Measurements from ENCODE around the gene ZSCAN1.

ZSCAN1 gene

GRCh38 chr19:58038688-58039204 is 4.9 kb downstream of the ZSCAN1 start:
- no peak for DNase-seq (ENCODE audit: low read depth in 1 of 2, low spot score in 1 of 2)

- no peak for DNase-seq (ENCODE audit: low read depth in 1 of 2, low spot score in 1 of 2)
Observed at GRCh38 chr19:58040751-58041525, 7.1 kb downstream of the ZSCAN1 start.

GRCh38 chr19:58042495-58043340 is 8.9 kb downstream of the ZSCAN1 start:
- DNase-seq (ENCODE audit: low read depth in 1 of 2, low spot score in 1 of 2) = no peak

GRCh38 chr19:58044391-58044790 is 10.6 kb downstream of the ZSCAN1 start:
- DNase-seq (ENCODE audit: low read depth in 1 of 2, low spot score in 1 of 2) = no peak

GRCh38 chr19:58044886-58045285 is 11.1 kb downstream of the ZSCAN1 start:
- no peak for DNase-seq (ENCODE audit: low read depth in 1 of 2, low spot score in 1 of 2)

- no peak for DNase-seq (ENCODE audit: low read depth in 1 of 2, low spot score in 1 of 2)
Observed at GRCh38 chr19:58045411-58046050, 11.7 kb downstream of the ZSCAN1 start.

GRCh38 chr19:58046856-58047255 is 13.0 kb downstream of the ZSCAN1 start:
- DNase-seq (ENCODE audit: low read depth in 1 of 2, low spot score in 1 of 2) = no peak

- no peak for DNase-seq (ENCODE audit: low read depth in 1 of 2, low spot score in 1 of 2)
Observed at GRCh38 chr19:58047672-58048071, 13.8 kb downstream of the ZSCAN1 start.

- DNase-seq (ENCODE audit: low read depth in 1 of 2, low spot score in 1 of 2) = no peak
Observed at GRCh38 chr19:58052256-58052655, 18.4 kb downstream of the ZSCAN1 start.

- no peak for DNase-seq (ENCODE audit: low read depth in 1 of 2, low spot score in 1 of 2)
Observed at GRCh38 chr19:58053480-58054156, 19.8 kb downstream of the ZSCAN1 start.

- DNase-seq (ENCODE audit: low read depth in 1 of 2, low spot score in 1 of 2) = no peak
Observed at GRCh38 chr19:58054901-58055874, 21.4 kb downstream of the ZSCAN1 start.

- no peak for DNase-seq (ENCODE audit: low read depth in 1 of 2, low spot score in 1 of 2)
Observed at GRCh38 chr19:58056261-58056660, 22.4 kb downstream of the ZSCAN1 start.

GRCh38 chr19:58056861-58057260 is 23.0 kb downstream of the ZSCAN1 start:
- DNase-seq (ENCODE audit: low read depth in 1 of 2, low spot score in 1 of 2) = no peak

- DNase-seq (ENCODE audit: low read depth in 1 of 2, low spot score in 1 of 2) = no peak
Observed at GRCh38 chr19:58058467-58058866, 24.6 kb downstream of the ZSCAN1 start.

GRCh38 chr19:58059003-58059670 is 25.3 kb downstream of the ZSCAN1 start, which contains the start of gene ZNF135:
Gene ZNF135 (plus strand): TSS chr19:58059282. CDS start chr19:58060003, 721 bp downstream.
- peak in 1 of 2 donors; percentile 21 for DNase-seq (ENCODE audit: low read depth in 1 of 2, low spot score in 1 of 2)

- no peak for DNase-seq (ENCODE audit: low read depth in 1 of 2, low spot score in 1 of 2)
Observed at GRCh38 chr19:58059671-58060078, 25.9 kb downstream of the ZSCAN1 start.

- no peak for DNase-seq (ENCODE audit: low read depth in 1 of 2, low spot score in 1 of 2)
Observed at GRCh38 chr19:58060231-58060630, 26.4 kb downstream of the ZSCAN1 start.

GRCh38 chr19:58063712-58064111 is 29.9 kb downstream of the ZSCAN1 start:
- DNase-seq (ENCODE audit: low read depth in 1 of 2, low spot score in 1 of 2) = no peak

GRCh38 chr19:58067240-58067912 is 33.6 kb downstream of the ZSCAN1 start:
- no peak for DNase-seq (ENCODE audit: low read depth in 1 of 2, low spot score in 1 of 2)
